Smooth muscle cell (in vitro differentiated cells): Measurements from ENCODE around the gene ALDH1L1. TPM values are rescaled to one million over a fixed set of nuclear protein-coding genes. Genes with fewer than 3 reads are reported as not detected.

Experiments
- DNase-seq: peaks from one replicate; lab custom pipeline; 2025; ENCODE audit not compliant: unreplicated experiment; lab: John Stamatoyannopoulos, UW
- H2AFZ ChIP-seq: fragments of 200-600 bp; sonication (generic); 2 replicates; pipeline ENCODE4 v1.6.0; 2016; ENCODE audit warnings: antibody characterized with exemption, low read depth, mild to moderate bottlenecking
- H3F3A ChIP-seq: fragments of 200-600 bp; sonication (generic); 2 replicates; pipeline ENCODE4 v1.6.0; 2017; ENCODE audit warnings: antibody characterized with exemption, low read depth
- H3K27ac ChIP-seq: fragments of 200-600 bp; sonication (generic); 2 replicates; pipeline ENCODE4 v1.5.1; 2016; ENCODE audit warnings: low read depth, mild to moderate bottlenecking
- H3K27me3 ChIP-seq: fragments of 200-600 bp; sonication (generic); 2 replicates; pipeline ENCODE4 v1.6.1; 2016; ENCODE audit warnings: low read depth, mild to moderate bottlenecking
- H3K36me3 ChIP-seq: fragments of 200-600 bp; sonication (generic); 2 replicates; pipeline ENCODE4 v1.5.1; 2016; ENCODE audit warnings: low read depth
- H3K4me1 ChIP-seq: fragments of 200-600 bp; sonication (generic); 2 replicates; pipeline ENCODE4 v1.5.1; 2016; ENCODE audit warnings: low read depth
- H3K4me2 ChIP-seq: fragments of 200-600 bp; sonication (generic); 2 replicates; pipeline ENCODE4 v1.6.0; 2016; ENCODE audit warnings: mild to moderate bottlenecking
- H3K4me3 ChIP-seq: fragments of 200-600 bp; sonication (generic); 2 replicates; pipeline ENCODE4 v1.5.1; 2016; ENCODE audit warnings: mild to moderate bottlenecking
- H3K79me2 ChIP-seq: fragments of 200-600 bp; sonication (generic); 2 replicates; pipeline ENCODE4 v1.6.0; 2016; ENCODE audit warnings: low read depth, mild to moderate bottlenecking
- H3K9ac ChIP-seq: fragments of 200-600 bp; sonication (generic); 2 replicates; pipeline ENCODE4 v1.6.0; 2016; ENCODE audit warnings: low read depth
- H3K9me3 ChIP-seq: fragments of 200-600 bp; sonication (generic); replicated peaks from 2 replicates; pipeline ENCODE4 v1.5.1; 2016; ENCODE audit warnings: low read depth
- H4K20me1 ChIP-seq: fragments of 200-600 bp; sonication (generic); 2 replicates; pipeline ENCODE4 v1.6.0; 2016; ENCODE audit warnings: low read depth
- WGBS: methylation state at CpG from one replicate; pipeline ENCODE4 v1.1.7; 2016; ENCODE audit warnings: low lambda C conversion rate; 5-methylcytosine and 5-hydroxymethylcytosine counted together
- polyA plus RNA-seq: library from polyadenylated mRNA; unstranded; fragments of >200 nt; fragmentation: Nextera tagmentation; extraction: Ambion mirVana; gene quantifications from 2 replicates; pipeline ENCODE4 v1.2.1, GENCODE V29; 2016
- total RNA-seq: library from RNA; depleted of rRNA; stranded (reverse); fragments of >200 nt; gene quantifications from 2 replicates; pipeline ENCODE4 v1.2.3, GENCODE V29; 2014
- TF ChIP-seq, protein P1 (sequence below): fragments of 200-600 bp; sonication (generic); IDR thresholded peaks from 2 replicates; pipeline ENCODE4 v1.5.1; 2017; ENCODE audit warnings: borderline replicate concordance, mild to moderate bottlenecking, antibody characterized with exemption; ENCODE audit not compliant: insufficient read depth, poor library complexity, severe bottlenecking

The ALDH1L1 gene
- total and polyA plus RNA-seq, 2 experiments from 2014 or later, result 0.48 TPM; not detected in 1

GRCh38 chr3:126107957-126108675 lies 72.3 kb downstream of the ALDH1L1 start:
- no peaks in the 10 kb centered on the region for H3K27me3 ChIP-seq
- H3K27ac ChIP-seq, result no peak overlapping the region
- H3K4me1 ChIP-seq, result no peaks in the 10 kb centered on the region
- no peak overlapping the region for H2AFZ ChIP-seq
- no peak overlapping the region for H3K4me2 ChIP-seq
- no peaks in the 10 kb centered on the region for H4K20me1 ChIP-seq
- no peak overlapping the region for H3K4me3 ChIP-seq
- TF ChIP-seq, protein P1, sequence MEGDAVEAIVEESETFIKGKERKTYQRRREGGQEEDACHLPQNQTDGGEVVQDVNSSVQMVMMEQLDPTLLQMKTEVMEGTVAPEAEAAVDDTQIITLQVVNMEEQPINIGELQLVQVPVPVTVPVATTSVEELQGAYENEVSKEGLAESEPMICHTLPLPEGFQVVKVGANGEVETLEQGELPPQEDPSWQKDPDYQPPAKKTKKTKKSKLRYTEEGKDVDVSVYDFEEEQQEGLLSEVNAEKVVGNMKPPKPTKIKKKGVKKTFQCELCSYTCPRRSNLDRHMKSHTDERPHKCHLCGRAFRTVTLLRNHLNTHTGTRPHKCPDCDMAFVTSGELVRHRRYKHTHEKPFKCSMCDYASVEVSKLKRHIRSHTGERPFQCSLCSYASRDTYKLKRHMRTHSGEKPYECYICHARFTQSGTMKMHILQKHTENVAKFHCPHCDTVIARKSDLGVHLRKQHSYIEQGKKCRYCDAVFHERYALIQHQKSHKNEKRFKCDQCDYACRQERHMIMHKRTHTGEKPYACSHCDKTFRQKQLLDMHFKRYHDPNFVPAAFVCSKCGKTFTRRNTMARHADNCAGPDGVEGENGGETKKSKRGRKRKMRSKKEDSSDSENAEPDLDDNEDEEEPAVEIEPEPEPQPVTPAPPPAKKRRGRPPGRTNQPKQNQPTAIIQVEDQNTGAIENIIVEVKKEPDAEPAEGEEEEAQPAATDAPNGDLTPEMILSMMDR, result no peak
- WGBS, result 89% methylated on average over 8 of the region's 8 CpGs
- no peak overlapping the region for H3K9ac ChIP-seq
- no peak for DNase-seq
- H3F3A ChIP-seq, result no peaks in the 10 kb centered on the region
- H3K79me2 ChIP-seq, result no peaks in the 10 kb centered on the region
- no peaks in the 10 kb centered on the region for H3K9me3 ChIP-seq
- H3K36me3 ChIP-seq, result no peaks in the 10 kb centered on the region

- H3F3A ChIP-seq, result no peaks in the 10 kb centered on the region
- H3K27ac ChIP-seq, result no peak overlapping the region
- H3K79me2 ChIP-seq, result no peaks in the 10 kb centered on the region
- H3K4me1 ChIP-seq, result no peaks in the 10 kb centered on the region
- TF ChIP-seq, protein P1, result no peak
- 91% methylated on average over 17 of the region's 17 CpGs for WGBS
- H3K4me3 ChIP-seq, result no peak overlapping the region
- H3K9me3 ChIP-seq, result no peaks in the 10 kb centered on the region
- H3K36me3 ChIP-seq, result no peaks in the 10 kb centered on the region
- H4K20me1 ChIP-seq, result no peaks in the 10 kb centered on the region
- H2AFZ ChIP-seq, result no peak overlapping the region
- no peak for DNase-seq
- H3K9ac ChIP-seq, result no peak overlapping the region
- no peaks in the 10 kb centered on the region for H3K27me3 ChIP-seq
- H3K4me2 ChIP-seq, result no peak overlapping the region
Measured at GRCh38 chr3:126107203-126107939, 73.0 kb downstream of the ALDH1L1 start.

DNA sequence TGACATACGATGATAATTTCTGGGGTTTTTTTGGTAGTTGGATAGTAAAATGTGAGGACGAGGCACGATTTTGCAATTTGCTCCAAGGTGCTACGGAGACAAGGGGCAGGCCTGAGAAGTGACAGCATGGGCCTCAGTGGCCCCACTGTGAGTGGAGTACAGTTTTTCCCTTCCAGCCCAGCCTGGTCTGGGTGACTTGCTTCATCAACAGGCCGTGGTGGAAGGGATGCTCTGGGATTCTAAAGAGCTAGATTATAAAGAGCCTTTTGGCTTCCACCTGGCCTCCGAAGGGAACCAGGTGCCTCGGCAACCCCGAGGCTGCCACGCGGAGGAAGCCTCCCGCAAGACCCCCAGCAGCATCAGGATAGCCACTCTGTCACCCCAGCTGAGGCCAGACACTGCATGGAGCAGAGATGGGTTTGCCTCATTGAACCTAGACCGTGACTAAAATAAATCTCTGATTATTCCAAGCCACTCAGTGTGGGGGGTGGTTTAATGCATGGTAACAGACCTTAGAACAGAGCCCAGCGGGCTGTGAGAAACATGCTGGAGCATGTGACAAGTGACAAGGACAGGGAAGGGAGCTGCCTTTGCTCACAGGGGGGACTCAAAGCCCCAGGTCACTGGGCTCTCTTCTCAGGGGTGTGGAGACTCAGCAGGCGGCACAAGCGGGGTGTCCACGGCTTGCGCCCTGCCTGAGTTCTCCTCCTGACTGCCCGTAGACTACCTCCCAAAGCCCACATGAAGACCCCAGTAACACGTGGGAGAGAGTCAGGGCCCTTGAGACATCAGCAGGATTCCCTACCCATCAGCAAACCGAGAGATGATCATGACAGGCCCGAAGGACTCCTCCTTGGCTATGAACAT lies 73.8 kb downstream of the ALDH1L1 start:
- 90% methylated on average over 21 of the region's 21 CpGs for WGBS
- no peaks in the 10 kb centered on the region for H3K36me3 ChIP-seq
- no peak overlapping the region for H3K27ac ChIP-seq
- no peaks in the 10 kb centered on the region for H3K79me2 ChIP-seq
- H3K27me3 ChIP-seq, result no peaks in the 10 kb centered on the region
- H3K9me3 ChIP-seq, result no peaks in the 10 kb centered on the region
- no peak overlapping the region for H3K9ac ChIP-seq
- no peak overlapping the region for H3K4me3 ChIP-seq
- DNase-seq, result no peak
- H2AFZ ChIP-seq, result no peak overlapping the region
- H3K4me1 ChIP-seq, result no peaks in the 10 kb centered on the region
- TF ChIP-seq, protein P1, result no peak
- H3K4me2 ChIP-seq, result no peak overlapping the region
- no peaks in the 10 kb centered on the region for H4K20me1 ChIP-seq
- H3F3A ChIP-seq, result no peaks in the 10 kb centered on the region
